KBM-7 (cell line): Measurements from ENCODE around the gene PRMT3.
"Not testable (repeated sequence)": the region's sequence is repeated elsewhere in the genome, so short reads cannot be mapped to it uniquely, and the experiment has no call there.

Experiments
- DNase-seq: peaks from one replicate; pipeline ENCODE4 v3.0.0-alpha.2; 2015
- in situ Hi-C: fragments of 300-500 bp; cut with MboI; formaldehyde crosslinking; loops from 2 replicates; pipeline ENCODE4 v1.14.3; 2020; ENCODE audit warnings: low sequenced_read_pairs, low pct_unique_long_range_greater_than_20kb, mixed read lengths

PRMT3 gene

DNA sequence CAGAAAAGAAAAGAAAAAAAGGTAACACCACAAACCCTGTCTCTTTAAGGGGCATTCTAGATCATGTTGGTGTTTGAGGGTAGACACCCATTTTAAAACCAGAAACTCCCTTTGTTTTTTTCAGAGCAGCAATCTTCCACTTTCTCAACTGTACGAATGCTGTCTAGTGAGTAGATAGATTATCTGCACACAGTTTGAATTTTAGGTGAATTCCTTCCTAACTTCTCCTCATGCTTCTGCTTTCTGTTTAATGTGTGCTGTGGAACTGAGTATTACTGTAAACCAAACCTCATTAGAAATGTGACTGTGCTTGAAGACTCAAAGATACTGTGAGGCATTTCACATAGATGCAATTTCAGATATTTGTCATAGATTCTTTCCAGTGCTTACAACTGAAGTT, 102.4 kb downstream of the PRMT3 start:
- DNase-seq = no peak
- in situ Hi-C loops = no loop called here

DNA sequence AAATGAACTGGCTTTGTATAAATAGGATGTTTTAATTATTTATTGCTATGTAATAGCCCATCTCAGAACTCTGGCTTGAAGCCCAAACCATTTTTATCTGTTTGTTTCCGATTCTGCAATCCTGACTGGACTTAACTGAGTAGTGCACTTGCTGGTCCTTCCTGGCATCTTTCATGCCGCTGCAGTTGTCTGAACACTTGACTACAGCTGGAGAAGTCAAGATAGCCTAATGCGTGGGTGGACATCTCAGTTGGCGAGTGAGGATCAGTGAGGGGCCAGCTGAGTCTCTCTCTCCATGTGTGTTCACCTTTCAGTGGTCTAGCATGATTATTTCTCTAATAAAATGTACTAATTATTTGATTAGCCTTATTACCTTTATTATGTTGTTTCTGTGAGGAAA, 105.8 kb downstream of the PRMT3 start:
- in situ Hi-C loops = no loop called here
- no peak for DNase-seq

DNA sequence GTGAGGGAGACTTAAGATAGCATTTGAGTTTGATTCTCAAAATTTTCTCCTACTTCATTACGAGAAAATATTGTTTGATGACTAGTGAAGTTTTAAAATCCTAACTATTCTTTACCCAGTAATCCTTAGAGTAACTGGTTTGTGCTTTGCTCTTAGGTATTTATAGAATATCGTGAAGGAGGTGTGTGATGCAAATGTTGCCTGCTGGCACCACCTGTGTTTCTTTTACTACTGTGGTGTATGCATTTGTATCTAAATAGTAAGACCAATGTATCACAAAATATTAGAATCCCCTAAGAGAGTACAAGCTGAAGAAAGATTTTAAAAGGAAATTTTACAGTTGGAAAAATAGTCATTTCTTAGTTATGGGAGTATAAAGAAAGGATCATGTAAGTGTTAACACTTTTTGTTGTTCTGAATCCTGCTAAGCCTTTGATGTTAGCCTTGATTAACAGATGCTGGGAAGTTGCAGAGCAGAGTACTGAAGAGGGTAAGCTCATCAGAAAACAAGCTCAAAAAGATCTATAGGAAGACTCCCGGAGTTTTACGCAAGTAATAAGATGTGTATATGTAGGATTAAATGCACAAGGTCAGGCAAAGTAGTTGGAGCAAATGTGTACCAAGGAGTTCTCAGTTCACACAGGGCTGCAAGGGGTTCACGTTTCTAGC, 109.7 kb downstream of the PRMT3 start:
- in situ Hi-C loops = no loop called here
- DNase-seq = no peak

DNA sequence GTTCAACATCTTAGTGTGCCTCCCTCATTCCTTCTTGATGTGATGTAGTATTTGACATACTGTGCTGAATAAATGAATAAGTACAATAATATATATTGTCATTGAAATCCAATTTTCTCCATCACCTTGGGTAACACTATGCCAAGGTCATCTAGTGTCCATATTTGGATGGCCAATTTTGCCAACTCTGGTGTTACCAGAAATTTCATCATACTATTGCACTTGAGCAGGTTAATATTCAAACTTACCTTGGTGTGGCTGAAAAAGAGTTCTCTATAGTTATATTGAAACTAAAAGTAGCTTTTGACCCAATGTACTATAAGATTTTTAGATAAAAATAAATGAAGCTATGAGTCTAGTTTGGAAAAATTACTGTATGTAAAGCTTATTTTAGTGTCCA, 113.7 kb downstream of the PRMT3 start:
- no peak for DNase-seq
- in situ Hi-C loops = no loop called here

- in situ Hi-C loops = no loop called here
- no peak for DNase-seq
Measured at GRCh38 chr11:20501971-20502370, 114.5 kb downstream of the PRMT3 start.

DNA sequence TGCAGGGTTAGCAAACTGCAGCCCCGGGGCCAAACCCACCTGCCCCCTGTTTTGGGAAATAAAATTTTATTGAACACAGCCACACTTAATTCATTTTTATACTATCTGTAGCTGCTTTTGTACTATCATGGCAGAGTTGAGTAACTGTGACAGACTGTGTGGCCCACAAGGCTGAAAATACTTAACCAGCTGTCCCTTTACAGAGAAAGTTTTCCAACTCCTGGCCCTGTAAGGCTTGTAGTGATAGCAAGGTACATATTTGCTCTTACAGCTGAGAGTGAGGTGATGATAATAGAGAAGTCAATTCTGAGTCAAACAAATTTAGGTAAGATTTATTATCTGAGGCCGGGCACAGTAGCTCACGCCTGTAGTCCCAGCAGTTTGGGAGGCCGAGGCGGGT, 124.5 kb downstream of the PRMT3 start:
- in situ Hi-C loops = no loop called here
- DNase-seq = no peak

- in situ Hi-C loops = no loop called here
- no peak for DNase-seq
Measured at GRCh38 chr11:20512869-20513268, 125.4 kb downstream of the PRMT3 start.

- in situ Hi-C loops = no loop called here
- no peak for DNase-seq
Measured at GRCh38 chr11:20518323-20518834, 130.9 kb downstream of the PRMT3 start.

- DNase-seq = no peak
- in situ Hi-C loops = no loop called here
Measured at GRCh38 chr11:20522536-20522935, 135.0 kb downstream of the PRMT3 start.

DNA sequence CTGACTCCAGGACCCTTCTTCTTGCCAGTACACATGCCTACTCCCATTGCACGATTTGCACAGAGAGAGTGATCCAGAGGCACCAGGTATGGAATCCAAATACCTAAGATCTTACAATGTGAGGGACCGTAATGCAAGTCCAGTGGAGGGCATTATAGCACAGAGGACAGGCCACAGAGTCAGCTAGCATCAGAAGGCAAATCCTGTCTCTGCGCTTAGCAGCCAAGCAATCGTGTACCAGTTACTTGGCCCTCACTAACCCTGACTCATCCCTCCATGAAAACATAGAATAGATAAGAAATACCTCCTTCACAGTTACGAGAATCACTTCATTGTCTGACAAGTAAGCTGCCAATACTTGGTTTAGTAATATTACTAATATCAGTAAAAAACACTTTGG, 142.2 kb downstream of the PRMT3 start:
- no peak for DNase-seq
- in situ Hi-C loops = no loop called here

DNA sequence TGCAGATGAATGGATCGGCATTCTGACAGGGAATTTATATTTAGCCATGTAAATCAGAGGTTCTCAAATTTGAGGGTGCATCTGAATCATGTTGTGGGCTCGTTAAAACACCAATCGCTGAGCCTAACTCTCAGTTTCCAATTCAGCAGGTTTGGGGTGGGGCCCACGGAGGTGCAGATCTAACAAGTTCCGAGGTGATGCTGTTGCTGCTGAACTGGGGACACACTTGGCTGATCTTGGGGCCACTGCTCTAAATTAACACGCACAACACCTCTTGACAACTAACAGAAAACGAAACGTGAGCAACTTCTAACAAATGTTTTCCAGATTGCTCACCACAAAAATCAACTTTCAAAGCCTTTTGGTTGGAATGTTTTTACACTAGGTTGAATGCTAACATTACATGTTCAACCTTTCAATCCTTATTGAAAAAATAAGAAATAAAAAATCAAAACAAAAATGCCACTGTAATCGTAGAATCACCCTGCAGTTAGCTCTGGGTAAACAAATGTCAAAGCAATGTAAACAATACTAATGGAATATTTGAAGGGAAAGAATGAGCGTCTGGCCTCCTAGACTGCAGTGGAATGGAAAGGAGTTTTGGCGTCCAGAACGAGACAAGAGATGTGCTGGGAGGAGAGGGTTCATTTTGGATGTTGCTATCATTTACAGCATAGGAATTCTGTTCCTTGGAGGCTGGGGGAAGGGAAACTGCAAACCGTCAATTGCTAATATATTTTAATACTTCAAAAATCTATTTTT, 143.6 kb downstream of the PRMT3 start:
- in situ Hi-C loops = no loop called here
- no peak for DNase-seq

DNA sequence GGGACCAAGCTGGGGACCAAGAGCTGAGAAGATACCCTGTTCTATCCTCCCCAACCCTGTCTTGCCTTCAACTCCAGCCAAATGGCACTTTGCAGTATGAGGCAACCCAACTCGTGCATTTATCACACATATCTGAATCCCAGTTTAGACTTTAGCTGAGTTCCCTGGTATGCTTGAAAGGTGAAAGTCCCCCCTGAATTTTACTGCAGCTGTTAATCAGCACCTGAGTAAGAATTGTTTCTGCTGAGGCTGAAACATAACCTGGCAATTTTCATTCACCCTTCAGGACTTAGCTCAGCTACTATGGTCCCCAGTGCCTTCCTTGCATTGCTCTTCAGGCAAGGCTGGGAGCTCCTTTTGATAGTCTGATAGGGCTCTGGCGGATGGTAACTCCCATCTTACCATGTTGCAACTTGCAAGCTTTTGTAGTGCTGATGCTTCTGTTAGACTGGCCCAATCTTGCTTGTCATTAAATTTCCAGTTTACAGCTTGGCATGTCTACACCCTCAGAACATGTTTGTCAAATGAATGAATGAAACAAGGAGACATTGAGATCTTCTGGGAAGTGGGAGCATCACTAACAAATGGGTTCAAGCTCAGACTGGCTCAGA, 147.9 kb downstream of the PRMT3 start:
- in situ Hi-C loops = no loop called here
- no peak for DNase-seq

DNA sequence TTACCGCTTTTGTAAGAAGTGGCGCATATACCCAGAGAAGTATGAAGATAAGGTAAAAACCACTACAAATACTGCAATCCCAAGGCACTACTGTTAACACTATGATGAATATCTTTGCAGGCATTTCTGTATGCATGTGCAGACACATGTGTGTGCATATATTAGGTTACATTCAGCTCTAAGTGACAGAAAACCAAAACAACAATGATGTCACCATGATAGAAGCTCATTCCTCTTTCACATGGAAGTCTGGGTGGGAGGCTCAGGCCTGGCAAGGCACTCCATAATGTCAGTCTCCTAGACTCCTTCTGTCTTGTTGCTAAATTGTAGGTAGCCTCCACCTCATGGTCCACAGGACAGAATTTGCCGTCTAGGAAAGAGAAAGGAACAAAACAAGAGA, 148.8 kb downstream of the PRMT3 start:
- in situ Hi-C loops = no loop called here
- no peak for DNase-seq

- DNase-seq = no peak
Measured at GRCh38 chr11:20536784-20537183, 149.3 kb downstream of the PRMT3 start.

DNA sequence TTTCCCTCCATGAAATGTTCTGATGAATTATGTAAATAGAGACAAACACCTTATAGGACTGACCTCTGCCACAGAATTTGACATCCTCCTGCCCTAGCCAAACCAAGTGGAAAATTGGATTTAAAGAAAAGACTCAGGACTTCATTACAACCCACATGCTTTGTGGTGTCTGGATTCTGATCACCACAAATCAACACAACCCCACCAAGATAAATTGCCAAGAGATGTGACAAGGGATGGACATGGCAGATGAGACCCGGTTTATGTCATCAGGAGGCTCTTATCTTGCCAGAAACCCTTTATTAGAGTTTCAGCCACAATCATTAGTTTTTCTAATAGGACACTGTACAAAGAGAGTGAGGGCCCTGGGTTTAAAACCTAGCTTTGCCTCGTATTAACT, 154.0 kb downstream of the PRMT3 start:
- no peak for DNase-seq
- in situ Hi-C loops = no loop called here

More at GRCh38 chr11:20536784-20537183, 149.3 kb downstream of the PRMT3 start:
- in situ Hi-C loops = no loop called here

DNA sequence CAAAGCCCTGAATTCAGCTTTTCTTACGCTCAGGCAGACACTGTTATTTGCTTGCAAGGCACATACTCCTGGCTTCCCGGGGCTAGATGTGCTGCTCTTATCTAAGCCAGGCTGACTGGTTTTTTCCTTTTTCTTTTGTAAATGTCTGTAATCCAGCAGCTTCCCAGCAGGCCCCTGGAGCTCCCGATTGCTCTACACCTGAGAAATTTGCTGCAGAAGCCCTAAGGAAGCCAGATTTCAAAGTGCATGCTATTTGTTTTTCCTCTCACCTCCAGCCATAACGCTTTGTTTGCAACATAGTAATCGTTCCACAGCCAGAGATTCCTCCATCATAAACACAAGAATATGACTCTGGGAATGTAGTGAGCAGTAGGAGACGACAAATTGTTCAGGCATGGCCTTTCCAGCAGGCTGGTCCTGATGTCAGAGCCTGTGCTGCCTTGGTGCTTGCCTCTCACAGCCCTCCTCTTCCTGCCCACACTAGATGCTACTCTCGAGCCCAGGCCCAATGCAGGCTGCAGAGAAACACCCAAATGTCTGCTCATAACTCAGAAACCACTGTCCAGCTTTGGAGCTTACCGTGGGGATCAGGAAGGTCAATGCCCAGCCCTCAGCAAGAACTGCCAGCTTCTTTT, 157.2 kb downstream of the PRMT3 start:
- no peak for DNase-seq
- in situ Hi-C loops = no loop called here

- in situ Hi-C loops = no loop called here
- DNase-seq = no peak
Measured at GRCh38 chr11:20547411-20547810, 159.9 kb downstream of the PRMT3 start.

- in situ Hi-C loops = no loop called here
- no peak for DNase-seq
Measured at GRCh38 chr11:20551096-20551495, 163.6 kb downstream of the PRMT3 start.

GRCh38 chr11:20555783-20556182, 168.3 kb downstream of the PRMT3 start:
- in situ Hi-C loops = no loop called here
- DNase-seq = no peak

- in situ Hi-C loops, DNase-seq: not testable (repeated sequence)
Measured at GRCh38 chr11:20556396-20556795, 168.9 kb downstream of the PRMT3 start.
